Measurements from ENCODE around the gene CAPZB.

DNA sequence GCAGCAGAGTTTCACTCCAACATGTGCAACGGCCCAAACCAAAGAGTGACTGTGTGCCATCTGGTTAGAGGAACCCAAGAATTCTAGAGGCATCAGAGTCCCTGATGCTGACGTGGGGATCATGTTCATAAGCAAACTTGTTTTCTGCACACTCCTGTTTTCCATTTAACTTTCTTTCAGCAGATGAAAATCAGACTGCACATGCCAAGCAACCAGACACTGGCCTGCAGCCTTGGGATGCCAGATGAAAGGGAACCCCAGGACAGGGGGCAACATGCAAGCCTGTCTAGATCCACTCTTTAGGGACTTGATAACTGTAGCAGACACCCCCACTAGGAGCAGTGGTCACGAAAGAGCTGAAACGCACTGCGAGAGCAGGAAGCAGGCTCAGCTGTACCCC, 116.4 kb downstream of the CAPZB start:
- TF ChIP-seq, protein P1, sequence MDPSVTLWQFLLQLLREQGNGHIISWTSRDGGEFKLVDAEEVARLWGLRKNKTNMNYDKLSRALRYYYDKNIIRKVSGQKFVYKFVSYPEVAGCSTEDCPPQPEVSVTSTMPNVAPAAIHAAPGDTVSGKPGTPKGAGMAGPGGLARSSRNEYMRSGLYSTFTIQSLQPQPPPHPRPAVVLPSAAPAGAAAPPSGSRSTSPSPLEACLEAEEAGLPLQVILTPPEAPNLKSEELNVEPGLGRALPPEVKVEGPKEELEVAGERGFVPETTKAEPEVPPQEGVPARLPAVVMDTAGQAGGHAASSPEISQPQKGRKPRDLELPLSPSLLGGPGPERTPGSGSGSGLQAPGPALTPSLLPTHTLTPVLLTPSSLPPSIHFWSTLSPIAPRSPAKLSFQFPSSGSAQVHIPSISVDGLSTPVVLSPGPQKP (IDR thresholded peaks at IDR 0.05; ENCODE audit: low read depth, low read length) = no peak
- TF ChIP-seq, protein P2, sequence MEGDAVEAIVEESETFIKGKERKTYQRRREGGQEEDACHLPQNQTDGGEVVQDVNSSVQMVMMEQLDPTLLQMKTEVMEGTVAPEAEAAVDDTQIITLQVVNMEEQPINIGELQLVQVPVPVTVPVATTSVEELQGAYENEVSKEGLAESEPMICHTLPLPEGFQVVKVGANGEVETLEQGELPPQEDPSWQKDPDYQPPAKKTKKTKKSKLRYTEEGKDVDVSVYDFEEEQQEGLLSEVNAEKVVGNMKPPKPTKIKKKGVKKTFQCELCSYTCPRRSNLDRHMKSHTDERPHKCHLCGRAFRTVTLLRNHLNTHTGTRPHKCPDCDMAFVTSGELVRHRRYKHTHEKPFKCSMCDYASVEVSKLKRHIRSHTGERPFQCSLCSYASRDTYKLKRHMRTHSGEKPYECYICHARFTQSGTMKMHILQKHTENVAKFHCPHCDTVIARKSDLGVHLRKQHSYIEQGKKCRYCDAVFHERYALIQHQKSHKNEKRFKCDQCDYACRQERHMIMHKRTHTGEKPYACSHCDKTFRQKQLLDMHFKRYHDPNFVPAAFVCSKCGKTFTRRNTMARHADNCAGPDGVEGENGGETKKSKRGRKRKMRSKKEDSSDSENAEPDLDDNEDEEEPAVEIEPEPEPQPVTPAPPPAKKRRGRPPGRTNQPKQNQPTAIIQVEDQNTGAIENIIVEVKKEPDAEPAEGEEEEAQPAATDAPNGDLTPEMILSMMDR (IDR thresholded peaks at IDR 0.05) = no peak
- TF ChIP-seq RAD21 (conservative IDR thresholded peaks at IDR 0.05 in 1 of 2, IDR thresholded peaks at IDR 0.05 in 1 of 2) = no peak

Data from A549 (cell line).